IMR-90 (cell line): Measurements from ENCODE around the gene MORF4L2. TPM values are rescaled to one million over a fixed set of nuclear protein-coding genes. Genes with fewer than 3 reads are reported as not detected.
"Not testable (repeated sequence)": the region's sequence is repeated elsewhere in the genome, so short reads cannot be mapped to it uniquely, and the experiment has no call there.

Source experiments
- ATAC-seq: fragments of 200-7000 bp; cut with Tn5 transposase; 2 replicates; pipeline ENCODE4 v1.9.1; 2020; ENCODE audit warnings: low read depth, mild to moderate bottlenecking, moderate library complexity
- BruUV-seq: library from RNA; stranded (reverse); fragments of 400-500 nt; replicated peaks from 2 replicates; lab custom pipeline; 2021; lab: Mats Ljungman, UMichigan
- CTCF ChIA-PET: fragments of 300-600 bp; formaldehyde crosslinking; extraction: SDS; loops from one replicate; lab custom pipeline; 2021; ENCODE audit warnings: antibody characterized with exemption; lab: Yijun Ruan, JAX
- POLR2A ChIA-PET: fragments of 300-600 bp; sonication (Branson Sonifier 250); formaldehyde crosslinking; loops from one replicate; lab custom pipeline; 2022; ENCODE audit warnings: antibody characterized with exemption; ENCODE audit not compliant: unreplicated experiment; lab: Charles Lee
- DNase-seq: peaks from one replicate; pipeline ENCODE4 v3.0.0; 2013
- H2AFZ ChIP-seq: replicated peaks from 2 replicates; pipeline ENCODE3; 2013; ENCODE audit warnings: low read length, mild to moderate bottlenecking; ENCODE audit not compliant: poor library complexity
- H2AK5ac ChIP-seq: 2 replicates; pipeline ENCODE4 v1.6.1; 2013; ENCODE audit warnings: low read depth, low read length, inconsistent platforms
- H2AK9ac ChIP-seq: replicated peaks from 2 replicates; pipeline ENCODE3; 2013; ENCODE audit warnings: mild to moderate bottlenecking, low read depth, low read length, moderate library complexity; ENCODE audit not compliant: poor library complexity
- H2BK120ac ChIP-seq: 2 replicates; pipeline ENCODE4 v1.6.1; 2013; ENCODE audit warnings: low read depth, low read length, inconsistent platforms
- H2BK15ac ChIP-seq: 3 replicates; pipeline ENCODE4 v1.6.1; 2013; ENCODE audit warnings: low read depth, low read length, inconsistent platforms
- H2BK20ac ChIP-seq: 2 replicates; pipeline ENCODE4 v1.6.1; 2013; ENCODE audit warnings: low read depth, mild to moderate bottlenecking, inconsistent platforms, low read length, moderate library complexity
- H2BK5ac ChIP-seq: 2 replicates; pipeline ENCODE4 v1.6.1; 2013; ENCODE audit warnings: mild to moderate bottlenecking, low read depth, low read length, inconsistent platforms; ENCODE audit not compliant: poor library complexity, severe bottlenecking
- H3K14ac ChIP-seq: replicated peaks from 2 replicates; pipeline ENCODE4 v1.6.1; 2013; ENCODE audit warnings: low read depth, low read length, inconsistent platforms
- H3K18ac ChIP-seq: 2 replicates; pipeline ENCODE4 v1.6.1; 2013; ENCODE audit warnings: low read depth, low read length, control low read depth
- H3K23ac ChIP-seq: 2 replicates; pipeline ENCODE4 v1.6.1; 2013; ENCODE audit warnings: low read depth, low read length, inconsistent platforms
- H3K27ac ChIP-seq: 2 replicates; pipeline ENCODE4 v1.5.1; 2013; ENCODE audit warnings: mild to moderate bottlenecking, control low read depth, low read length; ENCODE audit not compliant: insufficient read depth
- H3K27me3 ChIP-seq: 2 replicates; pipeline ENCODE4 v1.6.1; 2013; ENCODE audit warnings: low read length; ENCODE audit not compliant: control insufficient read depth, insufficient read depth
- H3K36me3 ChIP-seq: 2 replicates; pipeline ENCODE4 v1.6.1; 2013; ENCODE audit warnings: low read length, mixed read lengths; ENCODE audit not compliant: control insufficient read depth, insufficient read depth
- H3K4ac ChIP-seq: 2 replicates; pipeline ENCODE4 v1.6.1; 2013; ENCODE audit warnings: low read depth, low read length, inconsistent platforms
- H3K4me1 ChIP-seq: 2 replicates; pipeline ENCODE4 v1.6.1; 2013; ENCODE audit warnings: low read length, mixed read lengths; ENCODE audit not compliant: control insufficient read depth, insufficient read depth
- H3K4me2 ChIP-seq: 2 replicates; pipeline ENCODE4 v1.6.1; 2013; ENCODE audit warnings: low read depth, mild to moderate bottlenecking, control low read depth, low read length, moderate library complexity
- H3K4me3 ChIP-seq: 2 replicates; pipeline ENCODE4 v1.5.1; 2013; ENCODE audit warnings: low read depth, mild to moderate bottlenecking, control low read depth, low read length, moderate library complexity; ENCODE audit not compliant: insufficient read depth
- H3K56ac ChIP-seq: 2 replicates; pipeline ENCODE4 v1.6.1; 2013; ENCODE audit warnings: low read length, inconsistent platforms; ENCODE audit not compliant: insufficient read depth; ENCODE audit errors: extremely low read depth
- H3K79me1 ChIP-seq, 2 experiments: 2 replicates each; pipeline ENCODE4 v1.6.1; 2013; ENCODE audit warnings: low read length in 2 of 2, inconsistent platforms in 1 of 2, low read depth in 1 of 2
- H3K9ac ChIP-seq: 2 replicates; pipeline ENCODE4 v1.6.1; 2013; ENCODE audit warnings: low read depth, low read length, control low read depth
- H3K9me1 ChIP-seq: 2 replicates; pipeline ENCODE4 v1.6.1; 2013; ENCODE audit warnings: low read length, inconsistent platforms; ENCODE audit not compliant: insufficient read depth
- H3K9me3 ChIP-seq: 2 replicates; pipeline ENCODE4 v1.6.1; 2013; ENCODE audit warnings: low read length; ENCODE audit not compliant: control insufficient read depth, insufficient read depth
- H4K20me1 ChIP-seq: 2 replicates; pipeline ENCODE4 v1.6.1; 2013; ENCODE audit warnings: low read length, inconsistent platforms; ENCODE audit not compliant: insufficient read depth
- H4K5ac ChIP-seq: 2 replicates; pipeline ENCODE4 v1.6.1; 2013; ENCODE audit warnings: mild to moderate bottlenecking, low read depth, low read length, control low read depth
- H4K8ac ChIP-seq, 2 experiments: 2 replicates each; pipeline ENCODE4 v1.6.1; 2013; ENCODE audit warnings: low read depth in 2 of 2, low read length in 2 of 2, control low read depth in 1 of 2, inconsistent platforms in 1 of 2
- H4K91ac ChIP-seq: 2 replicates; pipeline ENCODE4 v1.6.1; 2013; ENCODE audit warnings: low read depth, low read length, inconsistent platforms; ENCODE audit not compliant: insufficient read depth
- WGBS, 2 experiments: methylation state at CpG; one replicate each; pipeline versions ENCODE4 v1.1.5 to v1.1.7; 2013; ENCODE audit warnings: missing lambda C conversion rate in 2 of 2; ENCODE audit not compliant: insufficient read length in 1 of 2; ENCODE audit errors: extremely low coverage in 2 of 2; 5-methylcytosine and 5-hydroxymethylcytosine counted together
- dilution Hi-C: fragments of 300-500 bp; cut with HindIII; formaldehyde crosslinking; loops from one replicate; pipeline ENCODE4 v1.14.3; 2018; ENCODE audit warnings: low sequenced_read_pairs; ENCODE audit not compliant: unreplicated experiment
- in situ Hi-C: fragments of 300-500 bp; cut with MboI; formaldehyde crosslinking; loops from 3 replicates; pipeline ENCODE4 v1.14.3; 2019; ENCODE audit warnings: low sequenced_read_pairs, inconsistent platforms, mixed read lengths
- intact Hi-C: fragments of 100-400 bp; cut with micrococcal nuclease; formaldehyde crosslinking; loops from 2 replicates; pipeline ENCODE4 v1.10.0; 2022
- polyA plus RNA-seq, 3 experiments: library from polyadenylated mRNA; depleted of rRNA; stranded (reverse); fragments of >200 nt; gene quantifications; 2 replicates each; pipeline ENCODE4 v1.2.3, GENCODE V29; 2012; ENCODE audit warnings: low replicate concordance in 1 of 3
- total RNA-seq: library from RNA; depleted of rRNA; stranded (reverse); fragments of >200 nt; gene quantifications from 2 replicates; pipeline ENCODE4 v1.2.3, GENCODE V29; 2012
- TF ChIP-seq, protein P1 (sequence below): fragments of 150-350 bp; IDR thresholded peaks from 2 replicates; pipeline ENCODE4 v1.6.1; 2017; ENCODE audit warnings: mild to moderate bottlenecking, antibody characterized with exemption, low read length, low read depth

MORF4L2 gene
- total and polyA plus RNA-seq, 2 of the 4 experiments (the other 2 are of a cell fraction): 795 to 1,218 TPM

DNA sequence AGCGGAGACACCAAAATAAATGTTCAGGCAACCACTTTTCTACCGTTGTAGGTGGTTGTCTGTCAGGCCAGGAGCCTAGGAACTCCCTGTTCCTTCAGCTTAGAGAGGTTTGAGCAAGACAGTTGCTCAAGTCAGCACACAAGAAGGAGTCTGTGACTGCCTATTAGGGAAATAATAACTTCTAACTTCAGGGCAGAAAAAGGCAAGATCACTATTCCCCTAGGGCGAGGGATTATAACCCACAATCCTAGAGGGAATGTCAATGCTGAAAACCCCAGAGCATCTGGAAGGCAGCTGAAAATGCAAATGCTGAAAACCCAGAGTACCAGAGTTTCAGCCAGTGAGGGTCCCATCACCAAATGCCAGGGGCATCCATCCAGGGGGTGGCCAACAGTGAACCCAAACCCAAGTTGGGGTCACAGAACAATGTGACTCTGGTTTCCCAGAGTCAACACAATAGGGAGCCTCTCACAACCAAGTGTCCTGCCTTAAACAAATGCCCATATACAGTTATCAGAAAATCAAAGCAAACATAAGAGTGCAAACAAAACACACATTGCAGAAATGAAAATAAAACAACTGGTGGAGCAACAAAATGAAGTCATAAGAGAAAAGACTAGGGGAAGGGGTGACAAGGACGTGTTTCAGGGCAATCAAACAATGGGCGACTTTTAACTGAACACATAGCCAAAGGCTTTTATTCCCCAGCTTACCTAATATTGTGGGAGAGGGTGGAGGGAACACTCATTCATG is 27.6 kb downstream of the MORF4L2 start (continued):
- TF ChIP-seq, protein P1, sequence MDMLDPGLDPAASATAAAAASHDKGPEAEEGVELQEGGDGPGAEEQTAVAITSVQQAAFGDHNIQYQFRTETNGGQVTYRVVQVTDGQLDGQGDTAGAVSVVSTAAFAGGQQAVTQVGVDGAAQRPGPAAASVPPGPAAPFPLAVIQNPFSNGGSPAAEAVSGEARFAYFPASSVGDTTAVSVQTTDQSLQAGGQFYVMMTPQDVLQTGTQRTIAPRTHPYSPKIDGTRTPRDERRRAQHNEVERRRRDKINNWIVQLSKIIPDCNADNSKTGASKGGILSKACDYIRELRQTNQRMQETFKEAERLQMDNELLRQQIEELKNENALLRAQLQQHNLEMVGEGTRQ: no peak

GRCh38 chrX:103657066-103657465 is 29.4 kb downstream of the MORF4L2 start:
- H4K5ac ChIP-seq, in situ Hi-C loops, H3K56ac ChIP-seq, H2AFZ ChIP-seq, H4K20me1 ChIP-seq, H3K23ac ChIP-seq, H3K14ac ChIP-seq, BruUV-seq, H3K79me1 ChIP-seq, H3K27ac ChIP-seq, H3K27me3 ChIP-seq, H2BK15ac ChIP-seq, H3K4me3 ChIP-seq, H2BK120ac ChIP-seq, H2BK20ac ChIP-seq, H2AK5ac ChIP-seq, dilution Hi-C loops, H3K9me1 ChIP-seq, H4K91ac ChIP-seq, H3K18ac ChIP-seq, H2AK9ac ChIP-seq, H3K36me3 ChIP-seq, H4K8ac ChIP-seq, H3K4ac ChIP-seq, intact Hi-C loops, H3K4me1 ChIP-seq, POLR2A ChIA-PET, H3K9me3 ChIP-seq, H3K4me2 ChIP-seq, H3K9ac ChIP-seq, DNase-seq: not testable (repeated sequence)
- no CpG with 5 or more reads among the region's 2 CpGs for WGBS, 2 experiments
- peak overlapping the region; percentile 48 for H2BK5ac ChIP-seq
- CTCF ChIA-PET: interaction anchor here (0.8 kb wide), 1 partner anchor 16 kb away, joined by 3 read pairs; no protein-coding TSS in a partner anchor
- ATAC-seq: peak; percentile 42
